Central memory CD8-positive, alpha-beta T cell (primary cell): ENCODE results near the gene ZFHX3.

Source experiments
- ATAC-seq: fragments of 150-1000 bp; cut with Tn5 transposase; replicated peaks from 2 replicates; pipeline ENCODE4 v1.10.0; 2022; ENCODE audit warnings: mild to moderate bottlenecking, moderate FRiP score, moderate number of reproducible peaks; ENCODE audit not compliant: poor library complexity, severe bottlenecking; ENCODE audit errors: extremely low read depth
- DNase-seq, 2 donors: peaks; one replicate each; pipeline ENCODE4 v3.0.0; 2021; ENCODE audit warnings: low spot score in 2 of 2
- H3K27ac Mint-ChIP-seq: one replicate; pipeline ENCODE4 v1.8.0; 2022; ENCODE audit warnings: low read depth, mild to moderate bottlenecking, moderate library complexity, mixed read lengths
- H3K27me3 Mint-ChIP-seq: one replicate; pipeline ENCODE4 v1.8.0; 2022; ENCODE audit warnings: mixed read lengths
- H3K36me3 Mint-ChIP-seq: one replicate; pipeline ENCODE4 v1.8.0; 2022; ENCODE audit warnings: mild to moderate bottlenecking, moderate library complexity, mixed read lengths; ENCODE audit not compliant: insufficient read depth
- H3K4me1 Mint-ChIP-seq: one replicate; pipeline ENCODE4 v1.8.0; 2022; ENCODE audit warnings: mixed read lengths
- H3K4me3 Mint-ChIP-seq: one replicate; pipeline ENCODE4 v1.8.0; 2022; ENCODE audit warnings: mild to moderate bottlenecking, moderate library complexity, mixed read lengths
- H3K9me3 Mint-ChIP-seq: one replicate; pipeline ENCODE4 v1.8.0; 2022; ENCODE audit warnings: mixed read lengths

Gene ZFHX3

DNA sequence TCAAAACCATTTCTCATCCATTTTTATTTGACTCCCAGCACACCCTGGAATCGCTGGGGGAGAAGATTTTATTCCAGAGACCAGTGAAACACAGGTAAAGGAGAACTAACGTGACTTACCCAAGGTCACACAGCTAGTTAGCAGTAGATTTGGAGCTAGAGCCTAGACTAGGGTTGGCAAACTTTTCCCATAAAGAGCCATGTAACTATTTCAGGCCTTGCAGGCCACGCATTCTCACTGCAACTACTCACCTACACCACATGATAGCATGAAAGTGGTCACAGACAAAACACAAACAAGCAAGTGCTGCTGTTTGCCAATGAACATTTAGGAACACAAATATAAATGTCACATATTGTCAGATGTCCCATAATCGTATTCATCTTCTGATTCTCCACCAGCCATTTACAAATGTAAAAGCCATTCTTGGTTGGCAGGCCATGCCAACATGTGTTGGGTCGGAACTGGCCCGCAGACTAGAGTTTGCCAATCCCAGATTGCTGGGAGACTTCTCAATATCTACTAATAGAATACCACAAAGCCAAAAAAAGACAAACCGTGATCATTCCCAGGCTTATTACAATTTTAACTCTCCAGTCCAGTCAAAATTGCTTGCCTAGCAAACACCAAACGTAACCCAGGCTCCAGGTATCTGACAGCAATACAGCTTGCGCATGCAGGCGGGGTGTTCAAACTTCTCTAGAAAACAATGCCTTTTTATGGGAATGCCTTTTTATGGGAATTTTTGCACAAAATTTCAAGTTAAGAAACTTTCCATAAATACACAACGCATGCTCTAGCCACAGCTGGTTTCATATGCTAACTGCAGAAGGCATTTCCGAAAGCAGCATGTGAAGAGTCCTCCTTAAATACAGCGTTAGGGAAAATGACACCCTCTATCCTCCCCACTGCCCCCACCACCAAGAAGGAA is 20.9 kb downstream of the ZFHX3 start:
- Mint-ChIP-seq H3K4me3 (no peak overlapping the region), H3K27ac (no peak overlapping the region), H3K4me1 (no peaks in the 10 kb centered on the region), H3K27me3 (peaks cover 22% of the 10 kb centered on the region), H3K36me3 (no peaks in the 10 kb centered on the region), H3K9me3 (no peaks in the 10 kb centered on the region)
- ATAC-seq, result no peak
- no peak for DNase-seq

- no peak overlapping the region for H3K4me3 Mint-ChIP-seq
- peaks cover 10% of the 10 kb centered on the region for H3K27me3 Mint-ChIP-seq
- DNase-seq (no peak), ATAC-seq (no peak)
- no peak overlapping the region for H3K27ac Mint-ChIP-seq
- H3K4me1 Mint-ChIP-seq, result no peaks in the 10 kb centered on the region
- H3K9me3 Mint-ChIP-seq, result no peaks in the 10 kb centered on the region
- H3K36me3 Mint-ChIP-seq, result no peaks in the 10 kb centered on the region
Observed at GRCh38 chr16:73025856-73026210, 22.1 kb downstream of the ZFHX3 start.

DNA sequence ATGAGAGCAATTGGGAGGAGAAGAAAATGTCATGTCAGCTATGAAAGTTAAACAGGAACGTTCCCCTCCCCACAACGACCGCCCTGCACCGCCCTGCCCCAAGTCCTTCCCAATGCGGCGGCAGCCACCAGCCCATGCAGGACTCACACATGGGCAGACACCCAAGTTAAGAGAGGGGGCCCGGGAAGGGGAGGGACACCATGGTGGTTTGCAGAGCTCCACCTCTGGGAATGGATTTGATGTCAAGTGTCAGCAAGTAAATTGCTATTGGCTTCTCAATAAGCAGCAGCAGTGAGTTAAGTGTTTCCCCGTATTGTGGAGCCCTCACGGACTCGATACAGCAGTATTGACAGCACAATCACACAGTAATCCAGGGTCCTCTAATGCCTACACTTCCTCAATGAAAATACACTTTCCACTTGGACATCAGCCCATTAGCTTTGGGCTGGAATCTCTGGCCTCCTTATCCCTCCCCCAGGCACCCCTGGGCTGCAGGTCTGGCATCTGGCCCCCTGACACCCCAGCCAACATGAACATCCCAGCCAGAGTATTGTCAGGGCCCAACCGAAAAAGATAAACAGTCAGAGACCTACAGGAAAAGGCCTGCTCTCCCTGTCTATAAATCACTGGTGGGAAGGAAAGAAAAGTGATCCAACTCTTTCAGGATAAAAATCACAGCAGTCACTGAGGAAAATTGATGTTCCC is 22.6 kb downstream of the ZFHX3 start:
- Mint-ChIP-seq H3K27me3 (peaks cover 5% of the 10 kb centered on the region), H3K9me3 (no peaks in the 10 kb centered on the region), H3K36me3 (no peaks in the 10 kb centered on the region), H3K4me1 (no peaks in the 10 kb centered on the region), H3K4me3 (no peak overlapping the region), H3K27ac (no peak overlapping the region)
- ATAC-seq (no peak), DNase-seq (no peak)

GRCh38 chr16:73024571-73025105 is 23.3 kb downstream of the ZFHX3 start:
- no peak overlapping the region for H3K4me3 Mint-ChIP-seq
- no peak for ATAC-seq
- no peak for DNase-seq
- no peaks in the 10 kb centered on the region for H3K36me3 Mint-ChIP-seq
- no peaks in the 10 kb centered on the region for H3K4me1 Mint-ChIP-seq
- H3K27ac Mint-ChIP-seq, result no peak overlapping the region
- peaks cover 3% of the 10 kb centered on the region for H3K9me3 Mint-ChIP-seq
- H3K27me3 Mint-ChIP-seq, result no peaks in the 10 kb centered on the region

GRCh38 chr16:73023752-73024570 is 24.0 kb downstream of the ZFHX3 start:
- Mint-ChIP-seq H3K4me3 (no peak overlapping the region), H3K4me1 (no peaks in the 10 kb centered on the region), H3K27ac (no peak overlapping the region), H3K9me3 (peaks cover 6% of the 10 kb centered on the region), H3K36me3 (no peaks in the 10 kb centered on the region), H3K27me3 (no peaks in the 10 kb centered on the region)
- no peak for DNase-seq
- ATAC-seq, result no peak

- H3K9me3 Mint-ChIP-seq, result peaks cover 6% of the 10 kb centered on the region
- DNase-seq (no peak), ATAC-seq (no peak)
- H3K4me1 Mint-ChIP-seq, result no peaks in the 10 kb centered on the region
- H3K27ac Mint-ChIP-seq, result no peak overlapping the region
- no peaks in the 10 kb centered on the region for H3K36me3 Mint-ChIP-seq
- H3K27me3 Mint-ChIP-seq, result no peaks in the 10 kb centered on the region
- no peak overlapping the region for H3K4me3 Mint-ChIP-seq
Observed at GRCh38 chr16:73023320-73023719, 24.6 kb downstream of the ZFHX3 start.

GRCh38 chr16:73022534-73022933 is 25.4 kb downstream of the ZFHX3 start:
- Mint-ChIP-seq H3K4me3 (no peak overlapping the region), H3K4me1 (no peaks in the 10 kb centered on the region), H3K36me3 (no peaks in the 10 kb centered on the region), H3K27me3 (no peaks in the 10 kb centered on the region), H3K9me3 (peaks cover 6% of the 10 kb centered on the region), H3K27ac (no peak overlapping the region)
- ATAC-seq (no peak), DNase-seq (no peak)

GRCh38 chr16:73021866-73022495 is 25.9 kb downstream of the ZFHX3 start:
- no peaks in the 10 kb centered on the region for H3K4me1 Mint-ChIP-seq

DNA sequence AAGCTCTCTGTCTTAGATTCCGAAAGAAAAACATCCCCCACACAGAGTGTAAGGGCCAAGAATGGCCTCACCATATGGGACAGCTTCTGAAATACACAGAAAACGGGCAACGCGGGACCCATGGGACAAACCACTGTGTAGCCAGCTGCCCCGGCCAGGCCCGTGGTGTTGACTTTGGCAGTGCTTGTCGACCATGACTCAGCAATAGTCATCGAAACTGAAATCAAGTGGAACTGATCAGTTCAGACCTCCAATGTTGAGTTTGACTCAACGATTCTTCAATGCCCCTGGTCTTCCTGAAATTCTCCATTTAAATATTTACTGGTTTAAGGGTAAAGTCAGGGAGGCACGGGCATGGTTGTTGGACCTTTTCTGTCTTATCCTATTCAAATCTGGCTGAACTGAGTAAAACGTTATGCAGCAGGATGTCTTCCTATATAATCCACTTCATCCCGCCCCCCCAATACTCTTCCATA is 27.5 kb downstream of the ZFHX3 start:
- DNase-seq (no peak), ATAC-seq (no peak)
- no peak overlapping the region for H3K27ac Mint-ChIP-seq
- no peak overlapping the region for H3K4me3 Mint-ChIP-seq
- no peaks in the 10 kb centered on the region for H3K27me3 Mint-ChIP-seq
- no peaks in the 10 kb centered on the region for H3K36me3 Mint-ChIP-seq
- no peaks in the 10 kb centered on the region for H3K4me1 Mint-ChIP-seq
- peaks cover 6% of the 10 kb centered on the region for H3K9me3 Mint-ChIP-seq

More at GRCh38 chr16:73021866-73022495, 25.9 kb downstream of the ZFHX3 start:
- H3K36me3 Mint-ChIP-seq, result no peaks in the 10 kb centered on the region
- no peak overlapping the region for H3K4me3 Mint-ChIP-seq
- DNase-seq, result no peak
- no peaks in the 10 kb centered on the region for H3K27me3 Mint-ChIP-seq
- peaks cover 6% of the 10 kb centered on the region for H3K9me3 Mint-ChIP-seq
- ATAC-seq, result no peak
- no peak overlapping the region for H3K27ac Mint-ChIP-seq

DNA sequence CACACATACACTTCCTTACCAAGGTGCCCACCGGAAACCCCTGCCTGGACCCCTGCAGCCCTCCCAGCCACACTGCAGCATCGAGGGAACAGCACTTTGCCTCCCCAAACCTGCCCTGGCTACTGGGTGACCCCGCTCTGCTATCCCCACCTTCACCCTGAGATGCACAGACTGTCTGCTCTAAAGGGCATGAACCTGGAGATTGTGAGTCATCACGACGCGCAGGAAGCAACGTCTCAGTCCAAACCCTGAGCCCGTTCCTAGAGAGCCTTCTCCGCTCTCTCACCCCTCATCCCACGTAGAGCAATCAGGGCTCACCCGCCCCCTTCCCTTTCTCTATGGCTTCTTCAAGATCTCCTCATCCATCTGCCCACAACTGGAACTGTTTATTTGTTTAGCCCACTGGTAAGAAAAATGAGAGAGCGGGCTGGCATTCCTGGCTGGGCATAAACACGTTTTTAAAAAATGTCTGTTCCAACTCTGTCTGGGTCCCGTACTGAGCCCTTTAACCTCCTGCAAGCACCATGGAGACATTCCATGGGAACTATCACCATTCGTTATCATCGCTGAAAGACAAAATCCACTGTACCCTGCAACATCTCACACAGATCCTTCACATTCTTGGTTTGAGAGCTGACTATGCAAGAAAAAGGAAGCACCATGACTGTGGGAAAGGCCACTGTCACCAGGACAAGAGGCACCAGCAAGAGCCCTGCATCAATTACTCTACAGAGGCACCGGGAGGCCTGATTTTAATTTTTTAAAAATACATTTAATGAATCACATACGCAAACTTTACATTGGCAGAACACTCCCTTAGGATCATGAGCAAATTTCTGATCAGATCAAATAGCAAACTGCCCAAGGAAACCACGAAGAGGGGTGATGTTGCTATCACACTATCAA is 28.2 kb downstream of the ZFHX3 start:
- no peak overlapping the region for H3K27ac Mint-ChIP-seq
- H3K4me3 Mint-ChIP-seq, result no peak overlapping the region
- H3K27me3 Mint-ChIP-seq, result no peaks in the 10 kb centered on the region
- no peaks in the 10 kb centered on the region for H3K36me3 Mint-ChIP-seq
- no peak for ATAC-seq
- DNase-seq, result no peak
- no peaks in the 10 kb centered on the region for H3K4me1 Mint-ChIP-seq
- peaks cover 6% of the 10 kb centered on the region for H3K9me3 Mint-ChIP-seq

GRCh38 chr16:73018821-73019456 is 29.0 kb downstream of the ZFHX3 start:
- Mint-ChIP-seq H3K36me3 (no peaks in the 10 kb centered on the region), H3K27me3 (no peaks in the 10 kb centered on the region), H3K27ac (no peak overlapping the region), H3K9me3 (peaks cover 6% of the 10 kb centered on the region), H3K4me3 (no peak overlapping the region), H3K4me1 (no peaks in the 10 kb centered on the region)
- DNase-seq (no peak), ATAC-seq (no peak)
